ENCODE results near the gene MRPS24. TPM values are rescaled to one million over a fixed set of nuclear protein-coding genes. Genes with fewer than 3 reads are reported as not detected.

The MRPS24 gene
- total and polyA plus RNA-seq, 10 of the 15 experiments (the other 5 are each of a cell fraction or from before 2014, with no cell fraction given), result 27.6 to 164 (median 106) TPM

GRCh38 chr7:43823941-43824340 is 45.4 kb downstream of the MRPS24 start:
- no peak overlapping the region for H3K27ac ChIP-seq (ENCODE audit: control insufficient read depth, insufficient read depth)
- H3K27me3 ChIP-seq (replicated peaks in 1 of 2; ENCODE audit: control insufficient read depth in 2 of 2, insufficient read depth in 2 of 2, low read length in 1 of 2), result no peaks in the 10 kb centered on the region
- DNase-seq (ENCODE audit: low read depth, low spot score) (no peak), ATAC-seq (no peak), FAIRE-seq (no peak)
- POLR2A ChIA-PET, result no interaction called here
- H3K9ac ChIP-seq (ENCODE audit: control insufficient read depth, insufficient read depth, low read length), result no peak overlapping the region
- SMC1A ChIA-PET (ENCODE audit: uncharacterized antibody, unreplicated experiment), result interaction anchor here (1.4 to 6.7 kb wide), 2 partner anchors 13 to 15 kb away, joined by 3 to 28 read pairs; no protein-coding TSS in a partner anchor
- intact Hi-C loops (cut with micrococcal nuclease; ENCODE audit: unreplicated experiment), result no loop called here
- H3K4me2 ChIP-seq (ENCODE audit: control insufficient read depth, insufficient read depth), result no peak overlapping the region
- H2AFZ ChIP-seq (ENCODE audit: control insufficient read depth, low read depth, low read length), result no peak overlapping the region
- WGBS (ENCODE audit: insufficient coverage, insufficient replicate concordance, low lambda C conversion rate, missing lambda C conversion rate), result 74% methylated on average over 6 of the region's 6 CpGs
- TF ChIP-seq, protein P1, sequence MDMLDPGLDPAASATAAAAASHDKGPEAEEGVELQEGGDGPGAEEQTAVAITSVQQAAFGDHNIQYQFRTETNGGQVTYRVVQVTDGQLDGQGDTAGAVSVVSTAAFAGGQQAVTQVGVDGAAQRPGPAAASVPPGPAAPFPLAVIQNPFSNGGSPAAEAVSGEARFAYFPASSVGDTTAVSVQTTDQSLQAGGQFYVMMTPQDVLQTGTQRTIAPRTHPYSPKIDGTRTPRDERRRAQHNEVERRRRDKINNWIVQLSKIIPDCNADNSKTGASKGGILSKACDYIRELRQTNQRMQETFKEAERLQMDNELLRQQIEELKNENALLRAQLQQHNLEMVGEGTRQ (IDR thresholded peaks at IDR 0.05; ENCODE audit: borderline replicate concordance, low read depth, low read length), result no peak
- TF ChIP-seq BMI1 (IDR thresholded peaks at IDR 0.05; ENCODE audit: borderline replicate concordance) (no peak), BRCA1 (IDR thresholded peaks at IDR 0.05; ENCODE audit: low read depth, low read length) (no peak), SUPT20H (IDR thresholded peaks at IDR 0.05; ENCODE audit: borderline replicate concordance, control insufficient read depth, low read depth, low read length) (no peak), RFX5 (IDR thresholded peaks at IDR 0.05; ENCODE audit: low read depth, low read length) (no peak), CREB1 (IDR thresholded peaks at IDR 0.05; ENCODE audit: low read depth) (no peak), ZZZ3 (IDR thresholded peaks at IDR 0.05; ENCODE audit: control insufficient read depth, insufficient read length, low read depth) (no peak), MEF2A (IDR thresholded peaks at IDR 0.05; ENCODE audit: insufficient read depth, low read depth, low read length) (no peak), BCL11A (IDR thresholded peaks at IDR 0.05; ENCODE audit: low read depth, low read length) (no peak), ZNF274 (IDR thresholded peaks at IDR 0.05; ENCODE audit: insufficient read depth, insufficient read length) (no peak), USF1 (IDR thresholded peaks at IDR 0.05; ENCODE audit: borderline replicate concordance, extremely low read length, insufficient read depth, low read depth, low read length) (no peak), MTA3 (IDR thresholded peaks at IDR 0.05; ENCODE audit: borderline replicate concordance, low read length) (no peak), EP300 (IDR thresholded peaks at IDR 0.05; ENCODE audit: borderline replicate concordance in 1 of 2, control insufficient read depth in 1 of 2, low read depth in 2 of 2, low read length in 2 of 2) (no peak)
- TF ChIP-seq, protein P2, sequence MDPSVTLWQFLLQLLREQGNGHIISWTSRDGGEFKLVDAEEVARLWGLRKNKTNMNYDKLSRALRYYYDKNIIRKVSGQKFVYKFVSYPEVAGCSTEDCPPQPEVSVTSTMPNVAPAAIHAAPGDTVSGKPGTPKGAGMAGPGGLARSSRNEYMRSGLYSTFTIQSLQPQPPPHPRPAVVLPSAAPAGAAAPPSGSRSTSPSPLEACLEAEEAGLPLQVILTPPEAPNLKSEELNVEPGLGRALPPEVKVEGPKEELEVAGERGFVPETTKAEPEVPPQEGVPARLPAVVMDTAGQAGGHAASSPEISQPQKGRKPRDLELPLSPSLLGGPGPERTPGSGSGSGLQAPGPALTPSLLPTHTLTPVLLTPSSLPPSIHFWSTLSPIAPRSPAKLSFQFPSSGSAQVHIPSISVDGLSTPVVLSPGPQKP (IDR thresholded peaks at IDR 0.05; ENCODE audit: low read depth, low read length), result no peak
- TF ChIP-seq, protein P3, sequence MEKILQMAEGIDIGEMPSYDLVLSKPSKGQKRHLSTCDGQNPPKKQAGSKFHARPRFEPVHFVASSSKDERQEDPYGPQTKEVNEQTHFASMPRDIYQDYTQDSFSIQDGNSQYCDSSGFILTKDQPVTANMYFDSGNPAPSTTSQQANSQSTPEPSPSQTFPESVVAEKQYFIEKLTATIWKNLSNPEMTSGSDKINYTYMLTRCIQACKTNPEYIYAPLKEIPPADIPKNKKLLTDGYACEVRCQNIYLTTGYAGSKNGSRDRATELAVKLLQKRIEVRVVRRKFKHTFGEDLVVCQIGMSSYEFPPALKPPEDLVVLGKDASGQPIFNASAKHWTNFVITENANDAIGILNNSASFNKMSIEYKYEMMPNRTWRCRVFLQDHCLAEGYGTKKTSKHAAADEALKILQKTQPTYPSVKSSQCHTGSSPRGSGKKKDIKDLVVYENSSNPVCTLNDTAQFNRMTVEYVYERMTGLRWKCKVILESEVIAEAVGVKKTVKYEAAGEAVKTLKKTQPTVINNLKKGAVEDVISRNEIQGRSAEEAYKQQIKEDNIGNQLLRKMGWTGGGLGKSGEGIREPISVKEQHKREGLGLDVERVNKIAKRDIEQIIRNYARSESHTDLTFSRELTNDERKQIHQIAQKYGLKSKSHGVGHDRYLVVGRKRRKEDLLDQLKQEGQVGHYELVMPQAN (conservative IDR thresholded peaks at IDR 0.05), result no peak
- no peaks in the 10 kb centered on the region for H4K20me1 ChIP-seq (ENCODE audit: control insufficient read depth, insufficient read depth)
- no peaks in the 10 kb centered on the region for H3K4me1 ChIP-seq (ENCODE audit: control insufficient read depth, insufficient read depth, low read length)
- no peaks in the 10 kb centered on the region for H3K36me3 ChIP-seq (ENCODE audit: control insufficient read depth in 2 of 2, insufficient read depth in 2 of 2, low read length in 1 of 2)
- RAD21 ChIA-PET (ENCODE audit: unreplicated experiment), result no interaction called here
- H3K79me2 ChIP-seq (ENCODE audit: control insufficient read depth, insufficient read depth, low read length), result no peaks in the 10 kb centered on the region
- in situ Hi-C loops (cut with MboI), result no loop called here
- no peaks in the 10 kb centered on the region; the same call in 2 of the 3 replicates for H3K9me3 ChIP-seq (replicated peaks; ENCODE audit: control insufficient read depth, insufficient read depth, low read length)
- no peak overlapping the region for H3K4me3 ChIP-seq
- CTCF ChIA-PET, result interaction anchor here (1.1 to 1.3 kb wide), 2 partner anchors 13 to 241 kb away, joined by 3 read pairs; partner anchors contain the start of gene STK17A
- no TSS peak for BruUV-seq (replicated peaks)

Data from GM12878 (cell line).